ENCODE data around the gene CDKN1B. TPM values are rescaled to one million over a fixed set of nuclear protein-coding genes. Genes with fewer than 3 reads are reported as not detected.

Gene CDKN1B
- total RNA-seq, 4 donors from 2014 or later = 18.4 to 86.2 (median 26.5) TPM

DNA sequence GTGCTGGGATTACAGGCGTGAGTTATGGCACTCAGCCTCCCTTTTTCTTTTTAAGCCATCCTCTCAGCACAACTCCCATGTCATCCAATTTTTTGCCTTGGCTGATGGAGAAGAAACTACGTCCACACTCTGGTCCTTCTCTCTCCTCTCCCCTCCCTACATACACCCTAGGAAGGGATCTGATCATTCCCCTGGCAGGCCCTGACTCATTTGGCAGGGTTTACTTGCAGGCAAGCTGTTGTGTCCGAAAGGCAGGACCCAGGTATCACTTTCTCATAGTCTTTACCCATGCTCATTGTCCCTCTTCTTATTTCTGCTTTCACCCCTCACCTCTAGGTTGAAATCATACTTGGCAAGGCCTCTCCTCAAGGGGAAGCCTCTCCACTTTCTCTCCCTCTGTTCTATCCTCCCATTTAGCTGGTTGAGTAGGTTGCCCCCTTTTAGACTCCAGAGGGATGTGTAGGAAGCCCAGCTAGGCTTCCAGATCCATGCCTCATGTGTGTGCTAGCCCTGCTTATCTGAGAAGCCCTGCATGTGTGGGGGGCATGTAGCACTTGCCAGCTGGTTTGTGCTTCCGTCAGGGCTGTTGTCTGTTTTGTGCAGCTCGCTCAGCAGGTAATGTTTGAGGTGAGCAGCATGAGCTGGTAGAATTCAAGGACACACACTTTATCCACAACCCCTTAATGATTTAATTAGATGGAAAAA lies 36.0 kb upstream of the CDKN1B start:
- DNase-seq (ENCODE audit: low spot score) (no peak), ATAC-seq (ENCODE audit: low FRiP score) (no peak)
- TF ChIP-seq, protein P1, sequence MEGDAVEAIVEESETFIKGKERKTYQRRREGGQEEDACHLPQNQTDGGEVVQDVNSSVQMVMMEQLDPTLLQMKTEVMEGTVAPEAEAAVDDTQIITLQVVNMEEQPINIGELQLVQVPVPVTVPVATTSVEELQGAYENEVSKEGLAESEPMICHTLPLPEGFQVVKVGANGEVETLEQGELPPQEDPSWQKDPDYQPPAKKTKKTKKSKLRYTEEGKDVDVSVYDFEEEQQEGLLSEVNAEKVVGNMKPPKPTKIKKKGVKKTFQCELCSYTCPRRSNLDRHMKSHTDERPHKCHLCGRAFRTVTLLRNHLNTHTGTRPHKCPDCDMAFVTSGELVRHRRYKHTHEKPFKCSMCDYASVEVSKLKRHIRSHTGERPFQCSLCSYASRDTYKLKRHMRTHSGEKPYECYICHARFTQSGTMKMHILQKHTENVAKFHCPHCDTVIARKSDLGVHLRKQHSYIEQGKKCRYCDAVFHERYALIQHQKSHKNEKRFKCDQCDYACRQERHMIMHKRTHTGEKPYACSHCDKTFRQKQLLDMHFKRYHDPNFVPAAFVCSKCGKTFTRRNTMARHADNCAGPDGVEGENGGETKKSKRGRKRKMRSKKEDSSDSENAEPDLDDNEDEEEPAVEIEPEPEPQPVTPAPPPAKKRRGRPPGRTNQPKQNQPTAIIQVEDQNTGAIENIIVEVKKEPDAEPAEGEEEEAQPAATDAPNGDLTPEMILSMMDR (IDR thresholded peaks at IDR 0.05) = no peak

- ATAC-seq (ENCODE audit: low FRiP score) (no peak), DNase-seq (ENCODE audit: low spot score) (no peak)
- TF ChIP-seq, protein P1 (IDR thresholded peaks at IDR 0.05) = no peak
Observed at GRCh38 chr12:12682284-12682683, 34.9 kb upstream of the CDKN1B start.

GRCh38 chr12:12683136-12683697 lies 34.0 kb upstream of the CDKN1B start:
- DNase-seq (ENCODE audit: low spot score) = no peak

DNA sequence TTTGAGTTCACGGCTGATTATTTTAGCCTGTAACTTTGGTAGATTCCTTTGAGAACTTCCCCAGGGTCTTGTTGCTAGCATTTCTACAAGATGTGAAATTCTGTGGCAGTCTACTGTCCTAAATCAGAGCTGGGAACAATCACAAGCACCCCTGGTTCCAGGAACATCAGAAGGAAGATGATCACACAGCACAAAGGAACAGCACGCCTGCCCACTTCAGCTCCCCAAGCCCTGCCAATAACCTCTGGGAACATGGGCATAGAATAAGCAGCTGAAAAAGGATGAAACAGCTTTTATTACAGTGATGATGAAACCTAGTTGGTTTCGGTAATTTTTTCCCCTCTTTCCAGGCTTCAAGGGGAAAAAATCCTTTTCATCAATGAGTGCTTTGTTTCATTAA lies 33.4 kb upstream of the CDKN1B start:
- no peak for ATAC-seq (ENCODE audit: low FRiP score)
- TF ChIP-seq, protein P1 (IDR thresholded peaks at IDR 0.05) = no peak
- DNase-seq (ENCODE audit: low spot score) = no peak

More at GRCh38 chr12:12683136-12683697, 34.0 kb upstream of the CDKN1B start:
- no peak for ATAC-seq (ENCODE audit: low FRiP score)
- TF ChIP-seq, protein P1 (IDR thresholded peaks at IDR 0.05) = no peak

DNA sequence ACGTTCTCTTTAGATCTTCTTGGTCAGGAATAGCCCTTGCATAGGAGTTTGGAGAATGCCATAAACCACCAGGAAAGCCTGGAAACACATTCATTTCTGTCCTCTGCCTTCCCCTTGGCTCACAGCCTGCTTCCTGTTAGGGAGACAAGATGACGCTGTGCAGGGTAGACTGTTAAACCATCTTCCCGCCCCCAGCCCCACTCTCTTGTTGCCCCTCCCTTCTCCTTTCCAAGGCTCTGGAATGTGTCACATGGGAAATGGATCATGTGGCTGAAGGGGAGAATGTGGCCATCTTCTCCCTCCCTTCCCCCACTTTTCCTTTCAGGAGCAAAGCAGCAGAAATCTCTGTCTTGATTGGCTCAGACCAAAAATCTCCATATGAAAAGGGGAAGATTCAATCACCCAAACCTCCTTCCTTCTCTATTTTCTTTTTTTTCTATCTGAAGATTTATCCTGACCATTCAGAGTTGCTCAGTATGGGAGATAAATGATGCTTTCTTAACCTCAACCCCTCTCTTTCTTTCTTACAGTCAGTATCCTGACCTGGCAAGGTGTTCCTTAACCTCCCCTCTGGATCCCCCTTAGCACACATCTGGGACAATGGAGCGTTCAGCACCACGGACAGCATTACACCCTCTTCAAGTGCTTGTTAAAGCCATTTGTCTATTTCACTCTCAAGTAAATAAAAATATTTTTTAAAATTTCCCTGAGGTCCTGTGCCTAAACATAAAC lies 32.6 kb upstream of the CDKN1B start:
- TF ChIP-seq, protein P1 (IDR thresholded peaks at IDR 0.05) = no peak
- DNase-seq (ENCODE audit: low spot score) = no peak
- ATAC-seq (ENCODE audit: low FRiP score) = no peak

DNA sequence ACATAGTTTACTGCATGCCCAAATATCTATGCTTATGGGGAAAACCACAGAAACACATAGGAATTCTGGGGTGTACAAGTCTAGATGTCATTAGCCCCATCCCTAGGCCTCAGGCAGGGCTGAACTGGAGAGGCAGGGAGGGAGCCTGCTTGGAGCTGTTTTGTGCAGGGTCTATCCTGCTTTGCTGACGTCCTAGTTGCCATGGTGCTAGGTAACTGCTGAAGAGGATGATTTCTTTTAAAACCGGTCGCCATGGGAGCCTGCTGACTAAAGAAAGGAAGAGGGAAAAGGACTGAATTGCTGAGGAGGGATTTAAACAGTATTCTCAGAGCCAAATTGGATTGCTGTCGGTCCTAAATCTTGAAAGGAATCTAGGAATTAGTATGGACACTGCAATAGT lies 31.9 kb upstream of the CDKN1B start:
- TF ChIP-seq, protein P1 (IDR thresholded peaks at IDR 0.05) = no peak
- no peak for ATAC-seq (ENCODE audit: low FRiP score)
- DNase-seq (ENCODE audit: low spot score) = no peak

Data from omental fat pad (tissue), 4 donors.